ENCODE data around the gene GRM7.

The GRM7 gene

GRCh38 chr3:7346364-7346763 lies 485.4 kb downstream of the GRM7 start:
- no peak for DNase-seq (ENCODE audit: extremely low read depth, low read depth)
- no peak for TF ChIP-seq CTCF (IDR thresholded peaks at IDR 0.05; ENCODE audit: low read depth, low read length)

- DNase-seq (ENCODE audit: extremely low read depth, low read depth): no peak
- TF ChIP-seq CTCF (IDR thresholded peaks at IDR 0.05; ENCODE audit: low read depth, low read length): no peak
These were observed 496.2 kb downstream of the GRM7 start for GRCh38 chr3:7357101-7357500.

GRCh38 chr3:7367968-7368367 lies 507.1 kb downstream of the GRM7 start:
- no peak for TF ChIP-seq CTCF (IDR thresholded peaks at IDR 0.05; ENCODE audit: low read depth, low read length)
- DNase-seq (ENCODE audit: extremely low read depth, low read depth): no peak

- TF ChIP-seq CTCF (IDR thresholded peaks at IDR 0.05; ENCODE audit: low read depth, low read length): no peak
- no peak for DNase-seq (ENCODE audit: extremely low read depth, low read depth)
These were observed 507.7 kb downstream of the GRM7 start for GRCh38 chr3:7368597-7368996.

- no peak for TF ChIP-seq CTCF (IDR thresholded peaks at IDR 0.05; ENCODE audit: low read depth, low read length)
- DNase-seq (ENCODE audit: extremely low read depth, low read depth): no peak
These were observed 511.0 kb downstream of the GRM7 start for GRCh38 chr3:7371693-7372572.

GRCh38 chr3:7377103-7377502 lies 516.2 kb downstream of the GRM7 start:
- no peak for TF ChIP-seq CTCF (IDR thresholded peaks at IDR 0.05; ENCODE audit: low read depth, low read length)
- DNase-seq (ENCODE audit: extremely low read depth, low read depth): no peak

- TF ChIP-seq CTCF (IDR thresholded peaks at IDR 0.05; ENCODE audit: low read depth, low read length): no peak
- no peak for DNase-seq (ENCODE audit: extremely low read depth, low read depth)
These were observed 520.8 kb downstream of the GRM7 start for GRCh38 chr3:7381741-7382140.

Measured in AG09319 (cell line).